ENCODE data around the gene PRICKLE2.

DNA sequence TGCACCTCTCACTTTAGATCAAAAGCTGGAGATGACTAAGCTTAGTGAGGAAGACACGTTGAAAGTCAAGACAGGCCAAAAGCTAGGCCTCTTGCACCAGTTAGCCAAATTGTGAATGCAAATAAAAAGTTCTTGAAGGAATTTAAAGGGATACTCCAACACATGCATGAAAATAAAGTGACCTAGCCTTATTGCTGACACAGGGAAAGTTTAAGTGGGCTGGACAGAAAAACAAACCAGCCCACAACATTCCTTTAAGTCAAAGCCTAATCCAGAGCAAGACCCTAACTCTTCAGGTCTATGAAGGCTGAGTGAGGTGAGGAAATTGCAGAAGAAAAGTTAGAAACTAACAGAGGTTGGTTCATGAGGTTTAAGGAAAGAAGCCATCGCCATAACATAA lies 101.3 kb downstream of the PRICKLE2 start:
- TF ChIP-seq CTCF (IDR thresholded peaks at IDR 0.05) (no peak), POLR2A (IDR thresholded peaks at IDR 0.05) (no peak)
